BJ (cell line): ENCODE measurements around the gene OR56A5. TPM values are rescaled to one million over a fixed set of nuclear protein-coding genes. Genes with fewer than 3 reads are reported as not detected.

Experiments
- CTCF ChIA-PET: fragments of 350-600 bp; formaldehyde crosslinking; extraction: SDS; loops from one replicate; lab custom pipeline; 2021; ENCODE audit warnings: antibody characterized with exemption, inconsistent platforms; lab: Yijun Ruan, JAX
- POLR2A ChIA-PET: fragments of 300-600 bp; sonication (Branson Sonifier 250); formaldehyde crosslinking; extraction: SDS; loops from one replicate; lab custom pipeline; 2021; ENCODE audit warnings: antibody characterized with exemption; lab: Charles Lee
- DNase-seq: peaks from one replicate; pipeline ENCODE4 v3.0.0-alpha.2; 2011; ENCODE audit warnings: low read depth
- H3K27me3 ChIP-seq: 2 replicates; pipeline ENCODE4 v1.6.0; 2011; ENCODE audit warnings: low read length; ENCODE audit not compliant: control insufficient read depth, insufficient read depth
- H3K36me3 ChIP-seq: 2 replicates; pipeline ENCODE4 v1.5.1; 2011; ENCODE audit warnings: low read length; ENCODE audit not compliant: control insufficient read depth, insufficient read depth
- H3K4me3 ChIP-seq: 2 replicates; pipeline ENCODE4 v1.5.1; 2011; ENCODE audit warnings: low read depth, mild to moderate bottlenecking, control low read depth, low read length
- CTCF ChIP-seq: IDR thresholded peaks from 2 replicates; pipeline ENCODE4 v1.5.1; 2011; ENCODE audit warnings: low read depth, mild to moderate bottlenecking, control low read depth, inconsistent platforms, low read length, moderate library complexity; ENCODE audit not compliant: insufficient read depth
- polyA plus RNA-seq: library from polyadenylated mRNA; depleted of rRNA; stranded (reverse); fragments of >200 nt; gene quantifications from 2 replicates; pipeline ENCODE4 v1.2.3, GENCODE V29; 2011

Gene OR56A5
- polyA plus RNA-seq, 1 experiment: not detected

DNA sequence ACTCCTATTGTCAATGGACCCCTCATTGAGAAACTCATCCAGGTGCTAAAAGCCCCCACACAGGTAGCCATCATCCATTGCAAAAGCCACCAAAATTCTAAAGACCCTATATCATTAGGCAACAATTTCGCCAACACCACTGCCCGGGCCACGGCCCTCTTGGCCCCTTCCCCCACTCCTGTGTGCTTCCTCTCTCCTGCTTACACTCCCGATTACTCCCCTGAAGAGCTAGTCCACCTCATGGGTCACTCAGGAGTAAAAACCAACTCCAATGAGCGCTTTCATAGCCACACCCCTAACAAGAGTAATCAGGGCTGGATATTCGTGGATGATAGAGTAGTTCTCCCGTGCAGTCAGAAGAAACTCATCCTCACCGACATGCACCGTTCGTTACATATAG, 35.2 kb downstream of the OR56A5 start:
- Histone ChIP-seq H3K4me3 (no peak overlapping the region), H3K36me3 (no peaks in the 10 kb centered on the region), H3K27me3 (no peaks in the 10 kb centered on the region)
- ChIA-PET CTCF (no interaction called here), POLR2A (no interaction called here)
- no peak for TF ChIP-seq CTCF
- DNase-seq: no peak

GRCh38 chr11:5932671-5933070, 35.6 kb downstream of the OR56A5 start:
- no peak for DNase-seq
- ChIA-PET POLR2A (no interaction called here), CTCF (no interaction called here)
- Histone ChIP-seq H3K36me3 (no peaks in the 10 kb centered on the region), H3K4me3 (no peak overlapping the region), H3K27me3 (no peaks in the 10 kb centered on the region)
- TF ChIP-seq CTCF: no peak

DNA sequence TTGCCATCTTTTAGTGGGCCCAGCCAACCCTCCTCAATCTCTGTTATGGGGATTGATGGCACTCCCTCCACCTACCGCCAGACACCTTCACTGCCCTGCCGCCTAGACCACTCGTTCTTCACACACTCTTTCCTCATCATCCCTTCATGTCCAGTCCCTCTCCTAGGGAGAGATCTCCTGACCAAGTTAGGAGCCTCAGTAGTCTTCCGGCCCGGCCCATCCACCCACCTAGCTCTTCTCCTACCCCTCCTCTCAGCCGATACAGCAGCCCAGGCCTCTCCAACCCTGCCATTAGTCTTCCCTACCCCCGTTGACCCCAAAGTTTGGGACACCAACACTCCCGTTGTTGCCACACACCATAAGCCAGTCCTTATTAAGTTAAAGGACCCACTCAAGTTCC, 37.2 kb downstream of the OR56A5 start:
- Histone ChIP-seq H3K27me3 (no peaks in the 10 kb centered on the region), H3K36me3 (no peaks in the 10 kb centered on the region), H3K4me3 (no peak overlapping the region)
- TF ChIP-seq CTCF: no peak
- ChIA-PET POLR2A (no interaction called here), CTCF (no interaction called here)
- no peak for DNase-seq

GRCh38 chr11:5930614-5931013, 37.7 kb downstream of the OR56A5 start:
- TF ChIP-seq CTCF: no peak
- H3K36me3 ChIP-seq: no peaks in the 10 kb centered on the region
- ChIA-PET POLR2A (no interaction called here), CTCF (no interaction called here)
- no peaks in the 10 kb centered on the region for H3K27me3 ChIP-seq
- no peak for DNase-seq
- no peak overlapping the region for H3K4me3 ChIP-seq

- no peak for DNase-seq
- Histone ChIP-seq H3K4me3 (no peak overlapping the region), H3K27me3 (no peaks in the 10 kb centered on the region), H3K36me3 (no peaks in the 10 kb centered on the region)
- no peak for TF ChIP-seq CTCF
- ChIA-PET POLR2A (no interaction called here), CTCF (no interaction called here)
These were observed 38.5 kb downstream of the OR56A5 start for GRCh38 chr11:5929571-5930368.
